Osteocyte (in vitro differentiated cells): Measurements from ENCODE around the gene TACC2. TPM values are rescaled to one million over a fixed set of nuclear protein-coding genes. Genes with fewer than 3 reads are reported as not detected.

ENCODE experiments used
- DNase-seq: peaks from one replicate; pipeline ENCODE4 v3.0.0; 2021; ENCODE audit warnings: mixed read lengths; ENCODE audit not compliant: unreplicated experiment; ENCODE audit errors: extremely low spot score
- H3K27ac Mint-ChIP-seq: one replicate; pipeline ENCODE4 v1.8.0; 2021; ENCODE audit warnings: mild to moderate bottlenecking, mixed read lengths; ENCODE audit not compliant: unreplicated experiment
- H3K27me3 Mint-ChIP-seq: one replicate; pipeline ENCODE4 v1.8.0; 2021; ENCODE audit warnings: mixed read lengths; ENCODE audit not compliant: unreplicated experiment
- H3K36me3 Mint-ChIP-seq: one replicate; pipeline ENCODE4 v1.8.0; 2021; ENCODE audit warnings: mixed read lengths; ENCODE audit not compliant: unreplicated experiment
- H3K4me1 Mint-ChIP-seq: one replicate; pipeline ENCODE4 v1.8.0; 2021; ENCODE audit warnings: mixed read lengths; ENCODE audit not compliant: unreplicated experiment
- H3K4me3 Mint-ChIP-seq: one replicate; pipeline ENCODE4 v1.8.0; 2021; ENCODE audit warnings: mild to moderate bottlenecking, moderate library complexity, mixed read lengths; ENCODE audit not compliant: unreplicated experiment
- H3K9me3 Mint-ChIP-seq: one replicate; pipeline ENCODE4 v1.8.0; 2021; ENCODE audit warnings: mixed read lengths; ENCODE audit not compliant: unreplicated experiment
- total RNA-seq: library from RNA; stranded (reverse); gene quantifications from 2 replicates; pipeline ENCODE4 v1.2.1, GENCODE V29; 2021
- TF ChIP-seq, protein P1 (sequence below): fragments of 200-600 bp; sonication (generic); IDR thresholded peaks from 2 replicates; pipeline ENCODE4 v1.5.0; 2021; ENCODE audit warnings: antibody characterized with exemption, mild to moderate bottlenecking, moderate library complexity

TACC2 gene
- total RNA-seq, 1 donor from 2014 or later, result 64.2 TPM

DNA sequence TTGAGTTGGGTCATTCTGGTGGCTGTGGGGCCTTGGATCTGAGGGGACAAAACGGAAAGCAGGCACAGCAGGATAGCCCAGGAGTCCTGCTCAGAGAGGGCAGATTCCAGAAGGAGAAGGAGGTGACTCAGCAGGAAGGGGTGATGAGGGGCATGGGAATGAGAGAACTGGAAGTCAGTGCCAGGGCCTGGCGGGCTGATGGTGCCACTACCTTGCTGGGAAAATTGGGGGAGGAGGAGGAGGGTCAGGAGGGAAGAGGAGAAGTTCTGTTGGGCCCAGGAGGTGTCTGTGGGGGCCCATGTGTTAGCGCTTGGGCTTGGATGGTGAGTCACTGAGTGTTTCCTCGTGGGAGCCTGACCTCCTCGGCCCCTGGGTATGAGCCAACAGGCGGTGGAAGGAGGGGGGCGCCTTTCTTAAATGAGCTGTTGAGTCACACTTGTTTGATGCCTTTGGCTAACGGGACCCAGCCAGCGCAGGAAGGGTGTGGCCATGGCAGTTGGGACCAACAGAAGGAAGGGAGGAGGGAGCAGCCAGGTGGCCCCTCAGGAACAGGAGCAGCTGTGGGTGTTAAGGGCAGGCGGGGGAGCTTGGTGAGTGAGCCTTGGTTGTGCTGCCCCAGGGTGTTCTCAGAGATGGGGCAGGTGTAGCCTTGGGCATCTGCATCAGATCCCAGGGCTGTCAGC is 152.1 kb downstream of the TACC2 start:
- H3K27me3 Mint-ChIP-seq, result no peaks in the 10 kb centered on the region
- H3K27ac Mint-ChIP-seq, result peak overlapping the region; percentile 97
- H3K4me1 Mint-ChIP-seq, result peaks cover 71% of the 10 kb centered on the region
- H3K9me3 Mint-ChIP-seq, result peaks cover 6% of the 10 kb centered on the region
- H3K4me3 Mint-ChIP-seq, result peak overlapping the region; percentile 12
- TF ChIP-seq, protein P1, sequence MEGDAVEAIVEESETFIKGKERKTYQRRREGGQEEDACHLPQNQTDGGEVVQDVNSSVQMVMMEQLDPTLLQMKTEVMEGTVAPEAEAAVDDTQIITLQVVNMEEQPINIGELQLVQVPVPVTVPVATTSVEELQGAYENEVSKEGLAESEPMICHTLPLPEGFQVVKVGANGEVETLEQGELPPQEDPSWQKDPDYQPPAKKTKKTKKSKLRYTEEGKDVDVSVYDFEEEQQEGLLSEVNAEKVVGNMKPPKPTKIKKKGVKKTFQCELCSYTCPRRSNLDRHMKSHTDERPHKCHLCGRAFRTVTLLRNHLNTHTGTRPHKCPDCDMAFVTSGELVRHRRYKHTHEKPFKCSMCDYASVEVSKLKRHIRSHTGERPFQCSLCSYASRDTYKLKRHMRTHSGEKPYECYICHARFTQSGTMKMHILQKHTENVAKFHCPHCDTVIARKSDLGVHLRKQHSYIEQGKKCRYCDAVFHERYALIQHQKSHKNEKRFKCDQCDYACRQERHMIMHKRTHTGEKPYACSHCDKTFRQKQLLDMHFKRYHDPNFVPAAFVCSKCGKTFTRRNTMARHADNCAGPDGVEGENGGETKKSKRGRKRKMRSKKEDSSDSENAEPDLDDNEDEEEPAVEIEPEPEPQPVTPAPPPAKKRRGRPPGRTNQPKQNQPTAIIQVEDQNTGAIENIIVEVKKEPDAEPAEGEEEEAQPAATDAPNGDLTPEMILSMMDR, result no peak
- H3K36me3 Mint-ChIP-seq, result peaks cover 19% of the 10 kb centered on the region
- DNase-seq, result peak; percentile 93

GRCh38 chr10:122141821-122142640 is 153.1 kb downstream of the TACC2 start:
- Mint-ChIP-seq H3K4me3 (no peak overlapping the region), H3K4me1 (peaks cover 78% of the 10 kb centered on the region), H3K27ac (peak overlapping the region; percentile 97), H3K9me3 (peaks cover 6% of the 10 kb centered on the region), H3K36me3 (peaks cover 26% of the 10 kb centered on the region), H3K27me3 (no peaks in the 10 kb centered on the region)
- TF ChIP-seq, protein P1, result no peak
- no peak for DNase-seq

- H3K27me3 Mint-ChIP-seq, result no peaks in the 10 kb centered on the region
- no peak overlapping the region for H3K4me3 Mint-ChIP-seq
- peaks cover 31% of the 10 kb centered on the region for H3K36me3 Mint-ChIP-seq
- H3K27ac Mint-ChIP-seq, result peak overlapping the region; percentile 97
- H3K4me1 Mint-ChIP-seq, result peaks cover 82% of the 10 kb centered on the region
- peaks cover 6% of the 10 kb centered on the region for H3K9me3 Mint-ChIP-seq
- TF ChIP-seq, protein P1, result peak; percentile 95
- no peak for DNase-seq
Observed at GRCh38 chr10:122142641-122143237, 153.8 kb downstream of the TACC2 start.

DNA sequence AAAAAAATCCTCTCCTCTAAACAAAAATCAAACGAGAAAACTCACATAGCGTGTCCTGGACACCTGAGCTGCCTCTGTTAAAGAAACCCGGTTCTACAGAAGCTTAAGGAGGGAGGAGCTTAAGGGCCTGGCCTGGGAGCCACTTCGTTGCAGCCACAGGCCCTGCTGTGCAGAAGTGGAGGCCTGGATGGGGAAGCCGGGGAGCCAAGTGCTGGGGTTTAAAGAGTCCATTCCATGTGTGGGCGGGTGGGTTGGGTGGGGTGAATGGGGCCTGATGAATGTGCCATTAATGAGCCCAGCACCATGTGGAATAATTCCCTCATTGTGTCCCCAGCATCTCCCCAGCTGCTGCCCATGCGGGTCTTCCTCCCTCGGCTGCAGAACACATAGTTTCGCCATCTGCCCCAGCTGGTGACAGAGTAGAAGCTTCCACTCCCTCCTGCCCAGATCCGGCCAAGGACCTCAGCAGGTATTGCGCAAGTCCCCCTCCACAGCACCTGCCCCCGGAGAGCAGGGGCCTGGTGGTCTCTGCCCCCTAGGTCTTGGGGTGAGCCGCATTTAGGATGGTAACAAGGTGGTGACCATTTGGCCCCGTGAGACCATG is 154.4 kb downstream of the TACC2 start:
- peaks cover 78% of the 10 kb centered on the region for H3K4me1 Mint-ChIP-seq

More for the DNA sequence above, 154.4 kb downstream of the TACC2 start:
- DNase-seq, result no peak
- H3K4me3 Mint-ChIP-seq, result no peak overlapping the region
- H3K36me3 Mint-ChIP-seq, result peaks cover 29% of the 10 kb centered on the region
- no peaks in the 10 kb centered on the region for H3K27me3 Mint-ChIP-seq
- peak overlapping the region; percentile 97 for H3K27ac Mint-ChIP-seq
- TF ChIP-seq, protein P1, result no peak
- peaks cover 6% of the 10 kb centered on the region for H3K9me3 Mint-ChIP-seq
